ENCODE data around the gene COA3.

DNA sequence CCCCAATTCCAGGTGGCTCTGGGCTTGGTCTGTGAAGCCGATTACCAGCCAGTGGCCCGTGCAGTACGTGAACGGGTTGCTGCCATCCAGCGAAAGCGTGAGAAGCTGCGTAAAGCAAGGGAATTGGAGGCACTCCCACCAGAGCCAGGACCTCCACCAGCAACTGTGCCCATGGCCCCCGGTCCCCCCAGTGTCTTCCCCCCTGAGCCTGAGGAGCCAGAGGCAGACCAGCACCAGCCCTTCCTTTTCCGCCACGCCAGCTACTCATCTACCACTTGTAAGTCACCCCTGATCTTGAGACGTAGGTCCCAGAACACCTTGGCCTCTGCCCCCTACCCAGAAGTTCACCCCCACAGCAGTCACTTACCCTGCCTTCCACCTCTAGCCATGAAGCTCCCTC lies 11.2 kb downstream of the COA3 start:
- TF ChIP-seq POLR2A (IDR thresholded peaks at IDR 0.05) (no peak), CTCF (IDR thresholded peaks at IDR 0.05) (no peak)

All from body of pancreas (tissue), 4 donors.